GM21390 (cell line): Measurements from ENCODE around the gene PAM.

ENCODE experiments used
- ATAC-seq: cut with Tn5 transposase; IDR thresholded peaks from one replicate; pipeline ENCODE4 v1.9.1; 2021; ENCODE audit not compliant: unreplicated experiment

Gene PAM

DNA sequence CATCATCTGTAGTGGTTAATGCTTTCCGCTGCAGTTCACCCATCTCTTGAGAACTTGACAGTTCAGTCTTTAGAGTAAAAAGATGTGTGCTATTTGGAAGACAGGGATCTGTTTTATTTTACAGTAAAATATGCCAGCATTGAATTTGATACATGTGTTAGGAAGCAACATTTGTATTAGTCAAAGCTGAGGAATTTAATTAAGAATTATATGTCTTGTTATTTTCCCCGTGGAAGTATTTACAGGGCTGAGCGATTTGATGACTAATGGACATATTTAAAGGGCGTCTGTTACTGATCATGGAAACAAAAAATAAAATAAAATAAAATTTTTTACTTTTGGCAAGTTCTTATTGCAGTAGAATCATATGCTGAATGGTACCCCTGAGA lies 101.3 kb downstream of the PAM start:
- ATAC-seq: no peak

DNA sequence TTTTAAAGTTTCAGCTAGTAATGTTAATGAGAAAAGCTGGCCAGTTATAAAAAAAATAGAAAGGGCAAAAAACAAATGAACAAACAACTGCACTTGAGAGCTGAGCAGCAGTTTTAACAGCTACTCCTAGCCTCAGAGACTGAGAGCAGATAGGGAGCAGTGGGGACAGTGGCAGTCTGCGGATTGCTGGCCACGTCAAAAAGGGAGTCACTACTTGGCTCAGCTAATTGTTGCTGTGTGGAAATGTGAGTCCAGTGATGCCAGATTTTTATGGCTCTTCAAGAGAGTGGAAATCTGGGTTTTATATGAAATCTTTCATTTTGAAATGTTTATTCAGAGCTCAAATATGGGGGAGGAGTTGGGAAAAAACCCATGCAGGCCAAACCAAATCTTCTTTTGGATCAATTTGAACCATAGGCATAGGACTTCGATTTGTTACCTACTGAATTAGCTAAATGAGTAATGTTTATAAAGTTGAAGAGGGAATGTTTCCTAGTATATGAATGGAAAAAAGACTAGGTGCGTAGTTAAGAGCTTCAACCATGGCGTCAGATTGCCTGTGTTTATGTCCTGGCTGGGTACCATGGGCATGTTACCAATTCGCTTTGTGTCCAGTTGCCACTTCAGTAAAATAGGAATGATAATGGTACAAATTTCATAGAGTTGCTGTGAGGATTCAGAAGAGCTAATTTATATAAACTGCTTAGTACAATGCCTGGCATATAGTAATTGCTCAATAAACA lies 102.1 kb downstream of the PAM start:
- ATAC-seq: no peak

DNA sequence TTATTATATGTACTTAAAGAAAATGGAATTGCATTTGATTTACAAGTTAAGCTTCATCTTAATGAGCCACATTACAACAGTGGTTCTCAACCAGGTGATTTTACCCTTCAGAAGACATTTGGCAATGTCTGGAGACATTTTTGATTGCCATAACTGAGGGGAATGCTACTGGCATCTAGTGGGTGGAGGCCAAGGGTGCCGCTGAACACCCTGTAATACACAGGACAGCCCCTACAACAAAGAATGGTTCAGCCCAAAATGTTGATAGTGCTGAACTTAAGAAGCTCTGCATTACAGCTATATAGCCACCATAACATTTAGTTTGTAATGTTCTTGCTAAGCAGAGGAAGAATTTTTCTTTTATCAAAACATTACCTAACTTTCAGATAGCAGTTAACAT lies 103.1 kb downstream of the PAM start:
- no peak for ATAC-seq

DNA sequence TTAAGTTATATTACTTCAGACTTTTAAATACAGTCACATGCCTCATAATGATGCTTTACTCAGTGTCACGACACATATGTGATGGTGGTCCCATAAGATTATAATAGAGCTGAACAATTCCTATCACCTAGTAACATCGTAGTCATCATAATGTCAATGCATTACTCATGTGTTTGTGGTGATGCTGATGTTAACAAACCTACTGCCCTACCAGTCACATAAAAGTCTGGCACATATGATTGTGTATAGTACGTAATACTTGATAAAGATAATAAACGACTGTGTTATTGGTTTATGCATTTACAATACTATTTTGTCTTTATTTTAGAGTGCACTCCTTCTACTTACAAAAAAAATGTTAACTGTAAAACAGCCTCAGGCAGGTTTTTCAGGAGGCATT lies 103.7 kb downstream of the PAM start:
- ATAC-seq: no peak

DNA sequence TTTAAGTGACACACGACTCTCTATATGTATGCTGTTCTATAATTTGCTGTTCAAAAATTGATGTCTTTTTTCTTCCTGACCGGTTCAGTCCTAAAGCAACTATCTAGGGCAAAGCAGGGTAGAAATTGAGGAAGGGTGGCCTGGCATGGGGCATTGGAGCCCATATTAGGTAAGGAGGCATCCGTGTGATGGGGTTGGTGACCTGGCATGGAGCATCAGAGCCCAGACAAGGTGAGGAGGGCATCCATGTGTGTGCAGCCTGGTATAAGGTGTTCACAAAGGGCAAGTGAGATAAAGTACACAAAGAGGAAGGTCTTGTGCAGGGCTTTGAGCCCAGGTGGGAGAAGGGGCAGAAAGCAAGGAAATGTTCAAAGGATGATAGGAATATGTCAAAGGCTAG lies 104.9 kb downstream of the PAM start:
- ATAC-seq: no peak

DNA sequence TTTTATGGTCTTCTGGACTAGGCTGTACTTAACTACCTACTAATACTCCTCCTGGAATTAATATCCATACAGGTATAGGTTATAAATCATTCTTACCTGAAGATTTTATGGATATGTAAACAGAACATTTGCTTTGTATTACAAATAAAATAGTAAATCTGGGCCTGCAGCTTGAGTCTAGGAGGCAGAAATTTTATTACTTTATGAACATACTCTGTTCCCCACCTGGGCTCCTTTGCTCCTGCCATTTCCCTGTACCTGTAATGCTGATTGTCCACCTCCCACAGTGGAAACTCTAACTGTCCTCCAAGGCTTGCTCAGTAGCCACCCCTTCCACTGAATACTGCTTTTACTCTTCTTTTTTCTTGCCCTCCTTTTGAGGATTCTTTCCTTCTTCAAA lies 108.0 kb downstream of the PAM start:
- no peak for ATAC-seq

DNA sequence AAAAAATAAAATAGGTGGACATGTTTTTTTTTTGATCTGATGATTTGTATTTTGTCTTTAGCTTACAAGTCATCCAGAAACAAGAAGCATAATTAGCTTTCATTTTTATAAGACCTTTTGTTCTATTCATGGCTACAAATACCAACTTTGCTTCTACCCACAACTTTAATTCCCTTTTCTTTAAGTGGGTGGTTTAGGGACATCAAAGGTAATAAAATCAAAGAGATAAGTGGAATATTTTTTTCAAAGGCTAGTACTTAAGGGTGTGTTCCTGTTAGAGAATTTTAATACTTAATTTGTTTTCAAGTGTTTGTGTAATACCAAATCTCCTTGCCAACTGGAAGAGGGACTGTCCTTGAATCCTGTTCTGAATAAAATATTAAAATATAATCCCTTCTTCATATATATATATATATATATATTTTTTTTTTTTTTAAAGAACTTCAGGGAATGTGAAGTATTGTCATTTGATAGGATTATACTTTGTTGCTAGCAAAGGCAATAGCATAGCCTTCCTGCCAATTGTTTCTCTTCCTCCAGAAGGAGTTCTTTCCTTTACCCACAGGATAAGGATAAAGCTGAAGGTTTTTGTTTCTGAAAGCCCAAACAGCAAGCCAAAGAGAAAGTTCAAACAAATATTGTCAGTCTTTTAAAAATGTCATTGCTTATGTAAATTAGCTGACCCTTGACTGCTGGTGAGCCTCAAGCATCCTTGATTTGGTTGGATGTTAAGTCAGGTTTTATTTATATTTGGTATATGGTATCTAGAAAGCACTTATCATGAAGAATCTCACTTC lies 108.9 kb downstream of the PAM start:
- no peak for ATAC-seq

DNA sequence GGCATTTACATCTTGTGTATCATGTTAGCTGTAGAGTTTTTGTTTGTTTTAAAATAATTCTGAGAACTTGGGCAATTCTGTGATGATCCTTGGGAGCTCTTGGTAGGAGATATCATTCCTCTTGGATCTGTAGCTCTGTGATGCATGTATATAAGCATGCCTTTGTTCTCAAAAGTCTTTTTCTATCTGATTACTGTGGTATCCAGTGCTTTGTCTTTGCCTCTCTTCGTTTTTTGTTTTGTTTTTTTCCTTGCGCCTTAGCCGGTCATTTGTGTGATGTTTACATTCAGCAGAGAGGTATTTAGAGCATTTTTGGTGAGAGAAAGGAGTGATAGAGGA lies 110.0 kb downstream of the PAM start:
- no peak for ATAC-seq

DNA sequence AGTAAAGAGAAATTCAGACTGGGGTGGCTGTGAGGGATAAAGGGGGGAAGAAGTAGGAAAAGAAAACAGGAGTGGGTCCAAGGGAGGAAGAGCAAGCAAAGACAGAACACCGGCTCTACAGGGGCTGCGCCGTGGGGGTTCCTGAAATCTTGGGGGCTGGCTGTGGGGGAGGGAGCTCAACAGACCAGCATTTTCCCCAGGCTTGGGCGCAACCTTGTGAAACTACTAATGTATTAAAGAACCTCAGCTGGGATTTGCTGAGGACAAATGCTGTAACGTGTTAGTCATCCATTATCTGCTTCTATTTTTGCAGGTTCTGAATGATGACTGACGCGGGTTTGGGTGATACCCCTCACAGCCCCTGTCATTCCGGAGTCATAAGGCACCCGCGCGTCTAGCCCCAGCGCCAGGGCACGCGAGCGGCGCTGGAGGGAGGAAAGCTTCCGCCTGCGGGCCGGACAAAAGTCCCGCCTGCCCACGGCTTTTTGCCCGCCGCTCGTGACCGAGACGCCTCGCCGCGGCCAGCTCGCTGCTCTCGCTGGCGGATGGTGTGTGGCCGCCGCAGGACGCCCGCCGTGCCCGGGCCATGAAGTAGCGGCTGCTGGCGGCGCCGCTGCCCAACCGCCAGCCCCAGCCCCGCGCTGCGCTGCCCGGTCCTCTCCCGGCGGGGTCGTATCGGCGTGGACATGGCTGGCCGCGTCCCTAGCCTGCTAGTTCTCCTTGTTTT lies 110.6 kb downstream of the PAM start:
- ATAC-seq: peak; percentile 72

DNA sequence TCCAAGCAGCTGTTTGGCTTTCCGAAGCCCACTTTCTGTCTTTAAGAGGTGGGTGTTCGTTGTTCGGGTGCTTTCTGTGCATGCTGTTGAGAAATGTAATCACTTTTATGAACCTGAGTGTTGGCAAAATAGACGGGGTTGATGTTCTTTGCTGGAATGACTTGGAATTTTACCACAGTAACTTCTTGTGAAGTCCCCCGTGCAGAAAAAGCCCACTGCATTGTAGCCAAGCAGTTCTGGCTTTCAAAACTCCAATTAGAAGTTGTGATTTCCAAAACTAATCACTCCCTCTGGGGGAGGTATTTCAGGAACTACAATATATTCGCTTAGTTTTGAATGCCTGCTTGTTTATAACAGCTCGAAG lies 111.1 kb downstream of the PAM start:
- peak; percentile 18 for ATAC-seq

DNA sequence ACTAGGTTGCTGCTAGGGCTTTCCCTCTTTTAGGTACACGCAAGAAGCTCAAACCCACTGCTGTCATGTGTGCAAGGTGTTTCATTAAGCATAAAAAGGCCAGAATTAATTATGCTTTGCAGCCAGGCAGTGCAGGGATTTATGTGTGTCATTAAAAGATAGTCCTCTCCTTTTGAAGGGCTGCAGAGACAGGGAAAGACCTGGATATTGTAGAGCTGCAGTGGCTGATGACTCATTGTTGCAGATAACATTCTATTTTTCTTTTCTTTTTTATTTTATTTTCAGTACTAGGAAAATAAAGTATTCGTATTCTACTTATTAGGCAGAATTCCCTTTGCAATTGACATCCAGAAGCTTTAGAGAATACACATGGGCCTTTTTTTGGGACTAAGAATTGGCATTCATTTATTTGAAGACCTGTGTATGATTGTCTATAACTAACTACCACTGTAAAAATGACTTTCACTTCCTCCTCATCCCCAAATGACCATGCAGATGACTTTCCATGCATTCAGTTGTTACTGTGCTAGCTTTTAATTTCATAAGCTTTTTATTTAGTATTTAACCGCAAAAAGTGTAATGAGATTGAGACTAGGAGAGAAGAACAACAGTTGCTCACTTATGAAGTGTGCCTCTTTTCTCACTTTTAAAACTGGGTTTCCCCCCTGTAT lies 113.0 kb downstream of the PAM start:
- ATAC-seq: no peak

DNA sequence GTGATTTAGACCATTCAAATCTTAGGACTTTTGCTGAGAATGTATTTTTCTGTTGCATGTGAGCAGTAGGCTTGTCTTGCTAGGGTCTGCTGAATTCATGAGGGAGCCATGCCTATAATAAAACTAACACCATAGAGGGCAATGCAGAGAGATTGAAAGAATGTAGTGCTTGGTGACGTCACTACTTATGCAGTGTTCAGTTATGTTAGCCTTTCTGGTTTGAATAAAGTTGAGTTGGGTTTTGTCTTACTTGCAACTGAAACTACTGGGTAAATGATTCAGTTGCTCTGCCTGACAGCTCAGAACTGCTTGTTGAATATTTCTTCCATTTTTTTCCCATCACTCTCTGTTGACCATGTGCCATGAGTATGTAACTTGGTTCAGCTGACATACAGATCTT lies 114.1 kb downstream of the PAM start:
- ATAC-seq: no peak

DNA sequence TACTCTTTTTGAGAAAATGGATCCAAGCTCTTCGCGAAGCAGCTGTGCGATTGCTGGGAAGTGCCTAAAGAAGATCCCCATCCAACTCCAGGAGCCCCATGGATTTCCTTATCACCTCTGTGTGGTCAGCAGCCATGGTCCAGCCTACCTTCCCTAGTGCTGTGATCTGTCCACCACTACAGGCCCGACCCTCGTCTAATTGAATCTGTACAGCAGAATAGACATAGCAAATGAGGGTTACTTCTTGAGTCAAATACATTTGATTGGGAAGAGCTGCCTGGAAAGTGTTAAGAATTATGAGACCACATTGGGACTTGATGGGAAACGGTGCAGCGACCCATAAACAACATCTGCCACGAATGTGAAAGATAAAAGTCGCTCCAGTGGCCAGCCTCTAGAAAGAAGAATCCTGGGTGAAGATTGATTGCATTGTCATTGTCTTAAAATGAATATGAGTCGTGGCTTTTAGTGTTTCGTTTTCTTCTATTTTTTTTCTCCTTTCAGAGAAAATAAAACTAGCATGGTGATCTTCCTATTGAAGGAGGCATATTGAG lies 118.4 kb downstream of the PAM start:
- ATAC-seq: no peak

DNA sequence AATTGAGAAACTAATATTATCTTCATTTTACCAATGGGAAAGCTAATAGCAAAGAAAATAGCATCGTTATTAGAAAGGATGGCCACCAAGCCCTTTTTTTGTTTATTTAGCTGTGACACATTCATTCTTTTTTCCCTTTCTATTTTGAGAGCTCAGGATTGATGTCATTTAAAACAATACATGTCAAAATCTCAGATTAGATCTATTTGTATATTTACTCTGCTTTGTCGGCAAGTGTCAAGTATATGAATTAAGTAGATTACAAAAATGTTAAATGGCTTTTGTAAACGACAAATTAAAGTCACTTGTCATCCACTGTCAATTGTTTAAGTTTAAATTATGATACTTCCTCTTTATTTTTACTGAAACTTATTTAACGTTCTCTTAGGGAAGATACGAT lies 118.9 kb downstream of the PAM start:
- no peak for ATAC-seq

DNA sequence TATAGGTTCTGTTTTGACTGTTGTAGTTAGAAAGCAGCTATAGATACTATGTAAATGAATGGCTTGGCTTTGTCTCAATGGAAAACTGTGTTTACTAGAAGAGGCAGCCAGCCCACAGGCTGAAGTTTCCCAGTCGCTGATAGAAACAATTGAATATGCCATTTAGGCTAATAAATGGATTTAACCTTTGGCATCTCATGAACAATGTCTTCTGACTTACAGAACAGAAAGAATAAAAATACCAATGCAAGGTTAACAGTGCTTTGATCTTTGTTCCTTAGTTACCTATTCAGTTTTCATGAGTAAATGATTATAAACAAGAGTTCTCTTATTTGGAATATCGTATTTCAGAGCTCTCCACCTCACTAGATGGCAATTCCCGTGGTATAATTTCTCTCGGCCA lies 120.6 kb downstream of the PAM start:
- no peak for ATAC-seq

DNA sequence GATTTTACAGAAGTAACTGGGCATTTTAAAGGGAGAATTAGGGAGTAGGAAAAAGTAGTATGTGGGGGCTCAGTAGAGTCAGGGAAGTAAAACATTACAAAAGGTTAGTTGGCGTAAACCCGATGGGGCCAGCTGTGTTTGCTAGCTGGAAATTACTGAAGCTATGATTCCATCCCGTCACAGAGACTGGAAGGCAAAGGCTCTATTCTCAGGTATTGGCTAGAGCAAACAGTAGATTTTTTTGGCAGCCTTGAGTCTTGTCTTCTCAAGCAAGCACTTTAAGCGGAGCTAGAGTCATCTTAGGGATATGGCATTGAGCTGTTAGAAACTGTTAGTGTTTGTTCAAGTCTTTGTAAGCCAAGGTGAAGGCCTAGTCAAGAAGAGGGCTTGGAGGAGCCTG lies 121.5 kb downstream of the PAM start:
- ATAC-seq: no peak

DNA sequence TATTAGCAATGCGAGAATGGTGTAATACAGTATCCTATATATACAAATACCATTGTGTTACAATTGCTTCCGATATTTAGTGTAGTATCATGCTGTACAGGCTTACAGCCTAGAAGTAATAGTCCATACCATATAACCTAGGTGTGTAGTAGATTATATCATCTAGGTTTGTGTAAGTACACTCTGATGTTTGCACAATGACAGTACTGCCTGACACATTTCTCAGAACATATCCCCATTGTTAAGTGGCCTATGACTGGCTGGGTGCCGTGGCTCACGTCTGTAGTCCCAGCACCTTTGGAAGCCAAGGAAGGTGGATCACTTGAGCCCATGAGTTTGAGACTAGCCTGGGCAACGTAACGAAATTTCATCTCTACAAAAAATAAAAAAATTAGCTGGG lies 124.6 kb downstream of the PAM start:
- no peak for ATAC-seq

DNA sequence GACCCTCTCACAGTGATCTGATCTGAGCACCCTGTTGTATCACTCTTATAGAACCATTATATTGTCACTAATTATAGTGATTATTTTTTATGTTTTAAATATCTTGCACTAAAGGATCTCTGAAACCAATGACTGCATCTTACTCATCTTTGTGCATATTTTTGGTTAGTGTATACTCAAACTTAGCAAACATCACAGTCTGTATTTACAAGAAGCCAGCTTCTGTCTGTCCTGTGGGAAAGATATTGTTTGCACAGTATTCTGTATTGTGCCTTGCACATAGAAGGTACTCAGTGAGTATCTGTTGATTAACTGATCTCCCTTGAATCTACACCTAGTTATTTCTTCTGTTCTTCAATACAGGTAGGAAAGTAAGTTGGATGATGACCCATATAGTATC lies 131.5 kb downstream of the PAM start:
- ATAC-seq: no peak

DNA sequence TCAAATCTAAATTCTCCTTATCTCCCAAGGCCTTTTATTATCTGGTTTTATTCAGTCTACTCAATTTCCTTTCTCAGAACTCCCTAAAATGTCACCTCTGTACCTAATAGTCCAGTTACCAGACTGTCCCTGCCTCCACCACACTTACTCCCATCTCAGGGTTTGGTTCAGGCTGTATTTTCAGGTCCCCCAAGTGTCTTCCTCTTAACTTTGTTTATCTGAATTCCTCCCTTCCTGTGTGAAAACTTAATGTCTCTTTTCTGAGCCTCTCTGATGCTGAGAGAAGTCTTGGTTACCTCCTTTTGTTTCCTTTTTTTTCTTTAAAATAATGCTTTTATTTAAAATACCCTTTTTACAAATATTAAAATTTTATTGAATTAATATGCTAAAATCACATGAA lies 133.4 kb downstream of the PAM start:
- no peak for ATAC-seq

DNA sequence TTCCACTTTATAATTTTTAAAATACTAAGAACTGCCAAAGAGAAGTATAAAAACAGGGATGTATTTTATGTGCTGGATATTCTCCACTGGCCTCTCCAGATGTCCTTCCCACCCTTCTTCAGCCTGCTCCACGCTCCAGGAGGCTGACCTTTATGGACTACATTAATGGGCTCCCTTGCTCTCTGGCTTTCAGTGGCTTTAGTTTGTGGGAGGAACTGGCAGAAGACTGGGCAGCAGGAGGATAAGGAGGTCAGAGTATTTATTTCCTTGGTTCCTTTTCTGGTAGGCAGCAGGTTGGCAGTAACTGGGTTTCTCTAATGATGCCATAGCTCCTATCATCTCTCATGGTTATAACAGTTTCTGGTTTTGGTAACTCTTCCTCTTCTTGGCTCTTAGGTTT lies 133.9 kb downstream of the PAM start:
- ATAC-seq: no peak

DNA sequence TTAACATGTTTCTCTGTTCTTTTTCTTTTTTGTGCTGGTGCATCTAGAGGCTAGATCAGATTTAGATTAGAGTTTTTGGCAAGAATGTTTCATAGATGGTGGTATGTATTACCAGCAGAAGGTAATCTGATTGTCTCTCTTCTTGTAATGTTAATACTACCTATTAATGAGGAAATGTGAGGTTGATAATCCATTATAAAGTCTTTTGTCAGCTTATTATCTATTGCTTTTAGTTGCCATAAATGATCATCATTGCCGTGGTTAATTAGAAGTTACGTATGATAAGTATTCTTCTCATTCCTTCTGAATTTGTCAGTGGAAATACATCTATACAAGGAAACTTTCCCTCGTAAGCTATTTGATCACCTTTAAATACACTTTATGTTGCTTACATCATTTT lies 135.0 kb downstream of the PAM start:
- no peak for ATAC-seq
